ENCODE results near the gene MED31. TPM values are rescaled to one million over a fixed set of nuclear protein-coding genes. Genes with fewer than 3 reads are reported as not detected.

Gene MED31
- total and polyA plus RNA-seq, 8 donors: 19.1 to 29.8 (median 24.1) TPM

GRCh38 chr17:6683730-6684459 lies 32.5 kb upstream of the MED31 start:
- TF ChIP-seq, protein P1, sequence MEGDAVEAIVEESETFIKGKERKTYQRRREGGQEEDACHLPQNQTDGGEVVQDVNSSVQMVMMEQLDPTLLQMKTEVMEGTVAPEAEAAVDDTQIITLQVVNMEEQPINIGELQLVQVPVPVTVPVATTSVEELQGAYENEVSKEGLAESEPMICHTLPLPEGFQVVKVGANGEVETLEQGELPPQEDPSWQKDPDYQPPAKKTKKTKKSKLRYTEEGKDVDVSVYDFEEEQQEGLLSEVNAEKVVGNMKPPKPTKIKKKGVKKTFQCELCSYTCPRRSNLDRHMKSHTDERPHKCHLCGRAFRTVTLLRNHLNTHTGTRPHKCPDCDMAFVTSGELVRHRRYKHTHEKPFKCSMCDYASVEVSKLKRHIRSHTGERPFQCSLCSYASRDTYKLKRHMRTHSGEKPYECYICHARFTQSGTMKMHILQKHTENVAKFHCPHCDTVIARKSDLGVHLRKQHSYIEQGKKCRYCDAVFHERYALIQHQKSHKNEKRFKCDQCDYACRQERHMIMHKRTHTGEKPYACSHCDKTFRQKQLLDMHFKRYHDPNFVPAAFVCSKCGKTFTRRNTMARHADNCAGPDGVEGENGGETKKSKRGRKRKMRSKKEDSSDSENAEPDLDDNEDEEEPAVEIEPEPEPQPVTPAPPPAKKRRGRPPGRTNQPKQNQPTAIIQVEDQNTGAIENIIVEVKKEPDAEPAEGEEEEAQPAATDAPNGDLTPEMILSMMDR (IDR thresholded peaks at IDR 0.05): no peak
- ATAC-seq: no peak
- H3K4me3 ChIP-seq: no peak overlapping the region

DNA sequence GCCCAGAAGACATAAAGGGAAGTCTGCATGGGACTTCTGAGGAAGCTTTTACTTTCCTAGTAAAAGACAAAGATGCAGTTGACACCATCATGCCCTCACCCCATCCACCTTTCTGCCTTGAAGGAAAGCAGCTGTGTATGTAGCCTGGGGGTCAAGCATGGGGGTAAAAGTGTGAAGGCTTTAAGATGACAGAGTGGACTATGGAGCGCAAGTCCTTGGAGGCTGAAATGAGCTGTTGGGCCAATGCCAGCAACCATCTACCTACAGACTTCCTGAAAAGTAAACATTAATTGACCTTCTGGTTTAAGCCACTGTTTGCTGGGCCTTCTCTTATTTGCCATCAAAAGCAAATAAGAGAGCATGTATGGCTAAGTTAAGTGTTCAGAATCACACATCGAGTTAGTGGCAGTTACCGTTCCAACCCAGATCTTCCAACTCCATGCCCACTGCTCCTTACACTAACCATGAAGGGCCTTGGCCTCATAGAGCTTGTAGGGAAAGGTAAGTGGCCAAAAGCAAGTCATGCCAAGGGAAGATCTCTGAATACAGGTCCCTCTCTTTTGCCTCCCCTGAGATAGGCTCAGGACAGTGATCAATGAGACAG lies 31.8 kb upstream of the MED31 start:
- Histone ChIP-seq H3K27ac (no peak overlapping the region), H3K27me3 (peaks cover 0 to 43% of the 10 kb centered on the region in 2 donors), H3K4me3 (no peak overlapping the region), H3K9me3 (no peaks in the 10 kb centered on the region), H3K36me3 (no peaks in the 10 kb centered on the region), H3K4me1 (no peaks in the 10 kb centered on the region)
- ATAC-seq (no peak), DNase-seq (no peak)
- intact Hi-C loops (cut with DNase I): no loop called here
- TF ChIP-seq, protein P1 (IDR thresholded peaks at IDR 0.05): no peak

More at GRCh38 chr17:6683730-6684459, 32.5 kb upstream of the MED31 start:
- Histone ChIP-seq H3K4me1 (no peaks in the 10 kb centered on the region), H3K27ac (no peak overlapping the region), H3K27me3 (peaks cover 0 to 36% of the 10 kb centered on the region in 2 donors), H3K36me3 (no peaks in the 10 kb centered on the region), H3K9me3 (no peaks in the 10 kb centered on the region)
- intact Hi-C loops (cut with DNase I): no loop called here
- DNase-seq: no peak

GRCh38 chr17:6682339-6682738 lies 30.9 kb upstream of the MED31 start:
- H3K36me3 ChIP-seq: no peaks in the 10 kb centered on the region
- DNase-seq (no peak), ATAC-seq (no peak)
- H3K27ac ChIP-seq: no peak overlapping the region
- H3K4me3 ChIP-seq: no peak overlapping the region
- H3K4me1 ChIP-seq: no peaks in the 10 kb centered on the region
- intact Hi-C loops (cut with DNase I): no loop called here
- TF ChIP-seq, protein P1 (IDR thresholded peaks at IDR 0.05): no peak
- H3K27me3 ChIP-seq: peaks cover 0 to 47% of the 10 kb centered on the region in 2 donors
- no peaks in the 10 kb centered on the region for H3K9me3 ChIP-seq

GRCh38 chr17:6681671-6682070 lies 30.3 kb upstream of the MED31 start:
- TF ChIP-seq, protein P1 (IDR thresholded peaks at IDR 0.05): no peak
- no peaks in the 10 kb centered on the region for H3K4me1 ChIP-seq
- no peaks in the 10 kb centered on the region for H3K9me3 ChIP-seq
- H3K4me3 ChIP-seq: no peak overlapping the region
- H3K27me3 ChIP-seq: peaks cover 0 to 53% of the 10 kb centered on the region in 2 donors
- H3K36me3 ChIP-seq: no peaks in the 10 kb centered on the region
- intact Hi-C loops (cut with DNase I): no loop called here
- no peak for ATAC-seq
- DNase-seq: no peak
- H3K27ac ChIP-seq: no peak overlapping the region

GRCh38 chr17:6681176-6681575 lies 29.8 kb upstream of the MED31 start:
- H3K4me1 ChIP-seq: no peaks in the 10 kb centered on the region
- peaks cover 0 to 58% of the 10 kb centered on the region in 2 donors for H3K27me3 ChIP-seq
- no peak for DNase-seq
- ATAC-seq: no peak
- H3K36me3 ChIP-seq: no peaks in the 10 kb centered on the region
- no peaks in the 10 kb centered on the region for H3K9me3 ChIP-seq
- no peak overlapping the region for H3K27ac ChIP-seq
- TF ChIP-seq, protein P1 (IDR thresholded peaks at IDR 0.05): no peak
- intact Hi-C loops (cut with DNase I): no loop called here
- H3K4me3 ChIP-seq: no peak overlapping the region
